Stimulated activated CD8-positive, alpha-beta memory T cell treated with anti-CD3 and anti-CD28 coated beads, Interleukin-15, amount 100 ng/mL, for 4 hours (primary cell): ENCODE measurements around the gene CCDC154.

ENCODE experiments used
- DNase-seq, 2 donors: peaks; one replicate each; pipeline ENCODE4 v3.0.0-alpha.2; 2020; ENCODE audit warnings: low read depth in 2 of 2

The CCDC154 gene

GRCh38 chr16:1420111-1420539 lies 24.2 kb downstream of the CCDC154 start:
- no peak for DNase-seq

DNA sequence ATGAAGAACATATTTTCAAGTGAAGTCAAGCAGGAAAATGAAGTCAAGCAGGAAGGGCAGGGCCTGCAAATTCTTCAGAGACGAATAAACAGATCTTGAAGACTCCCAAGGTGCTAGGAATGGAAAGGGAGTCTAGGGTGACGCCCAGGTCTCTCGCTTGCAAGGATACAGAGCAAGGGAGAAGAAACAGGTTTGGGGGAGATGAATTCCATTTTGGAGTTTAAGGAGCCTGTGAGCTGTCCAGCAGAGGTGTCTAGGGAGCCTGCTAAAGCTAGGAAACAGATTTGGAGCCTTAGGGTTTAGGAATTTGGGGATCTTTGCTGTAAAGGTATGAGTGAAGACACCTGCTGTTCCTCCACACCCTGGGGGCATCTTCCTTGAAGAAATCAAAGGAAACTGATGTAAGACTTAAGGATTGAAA lies 27.8 kb downstream of the CCDC154 start:
- DNase-seq, result no peak

- DNase-seq, result peak; percentile 57 to 59
Observed at GRCh38 chr16:1414532-1415260, 29.7 kb downstream of the CCDC154 start, which contains the start of gene UNKL. UNKL (minus strand) TSS chr16:1414704; CDS start chr16:1414691, 13 bp downstream.

- DNase-seq, result peak in 1 of 2 donors; percentile 28
Observed at GRCh38 chr16:1413684-1414531, 30.4 kb downstream of the CCDC154 start.

GRCh38 chr16:1412847-1413246 lies 31.5 kb downstream of the CCDC154 start:
- DNase-seq, result no peak

DNA sequence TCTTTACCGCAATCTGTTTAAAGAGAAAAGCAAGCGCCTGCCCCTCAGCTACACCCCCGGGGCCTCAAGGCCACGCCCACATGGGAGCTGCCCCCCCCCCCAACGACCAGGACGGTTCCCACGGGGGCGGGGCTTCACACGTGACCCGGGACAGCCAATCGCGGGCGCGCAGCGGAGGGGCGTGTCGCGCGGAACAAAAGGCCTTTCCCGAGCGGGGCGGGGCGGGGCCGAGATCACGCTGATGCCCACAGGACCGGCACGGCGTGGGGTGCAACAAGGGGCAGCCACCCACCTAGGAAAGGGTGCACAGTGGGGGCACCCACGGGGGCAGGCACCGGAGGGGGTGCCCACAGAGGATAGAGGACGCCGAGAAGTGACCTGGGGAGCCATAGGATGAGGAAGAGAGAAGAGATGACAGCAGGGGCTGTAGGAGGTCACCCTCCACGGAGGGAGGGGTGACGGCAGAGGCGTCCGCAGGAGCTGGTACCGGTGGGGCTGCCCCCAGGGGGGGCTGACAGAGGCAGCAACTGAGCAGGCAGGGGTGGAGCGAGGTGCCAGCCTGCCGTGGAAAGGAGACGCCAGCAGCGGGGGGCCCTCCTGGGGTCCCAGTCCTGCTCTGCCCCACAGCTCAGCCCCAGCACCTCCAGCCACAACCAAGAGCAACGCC lies 36.1 kb downstream of the CCDC154 start:
- peak; percentile 89 to 92 for DNase-seq

DNA sequence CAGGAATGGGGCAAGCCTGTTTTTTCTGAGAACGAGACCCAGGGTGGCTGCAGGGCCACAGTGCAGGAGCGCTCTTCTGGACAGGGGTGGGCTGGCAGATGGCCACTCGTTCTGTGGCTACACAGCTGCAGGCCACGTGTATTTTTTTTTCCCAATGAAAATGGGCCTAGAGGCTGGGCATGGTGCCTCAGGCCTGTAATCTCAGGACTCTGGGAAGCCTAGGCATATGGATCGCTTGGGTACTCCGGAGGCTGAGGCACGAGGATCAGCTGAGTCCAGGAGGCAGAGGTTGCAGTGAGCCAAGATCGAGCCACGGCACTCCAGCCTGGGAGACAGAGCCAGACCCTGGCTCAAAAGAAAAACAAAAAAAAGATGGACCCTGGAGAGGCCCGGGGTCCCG lies 36.6 kb downstream of the CCDC154 start:
- DNase-seq, result no peak

- DNase-seq, result no peak
Observed at GRCh38 chr16:1403733-1404132, 40.6 kb downstream of the CCDC154 start.

GRCh38 chr16:1403036-1403435 lies 41.3 kb downstream of the CCDC154 start:
- no peak for DNase-seq

DNA sequence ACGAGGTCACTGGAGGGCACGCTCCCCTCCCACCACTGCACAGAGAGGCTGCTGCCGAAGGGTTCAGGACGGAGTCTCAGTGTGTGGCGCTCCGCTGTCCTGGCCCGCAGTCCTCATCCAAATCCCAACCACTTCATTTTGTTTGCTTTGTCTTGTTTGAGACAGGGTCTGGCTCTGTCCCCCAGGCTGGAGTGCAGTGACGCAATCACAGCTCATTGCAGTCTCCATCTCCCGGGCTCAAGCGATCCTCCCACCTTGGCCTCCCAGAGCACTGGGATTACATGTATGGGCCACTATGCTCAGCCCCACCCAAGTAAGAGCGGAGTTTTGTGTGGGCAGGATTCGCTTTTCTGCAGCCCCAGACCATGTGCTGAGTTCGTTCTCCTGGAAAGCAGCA lies 42.6 kb downstream of the CCDC154 start:
- no peak for DNase-seq

DNA sequence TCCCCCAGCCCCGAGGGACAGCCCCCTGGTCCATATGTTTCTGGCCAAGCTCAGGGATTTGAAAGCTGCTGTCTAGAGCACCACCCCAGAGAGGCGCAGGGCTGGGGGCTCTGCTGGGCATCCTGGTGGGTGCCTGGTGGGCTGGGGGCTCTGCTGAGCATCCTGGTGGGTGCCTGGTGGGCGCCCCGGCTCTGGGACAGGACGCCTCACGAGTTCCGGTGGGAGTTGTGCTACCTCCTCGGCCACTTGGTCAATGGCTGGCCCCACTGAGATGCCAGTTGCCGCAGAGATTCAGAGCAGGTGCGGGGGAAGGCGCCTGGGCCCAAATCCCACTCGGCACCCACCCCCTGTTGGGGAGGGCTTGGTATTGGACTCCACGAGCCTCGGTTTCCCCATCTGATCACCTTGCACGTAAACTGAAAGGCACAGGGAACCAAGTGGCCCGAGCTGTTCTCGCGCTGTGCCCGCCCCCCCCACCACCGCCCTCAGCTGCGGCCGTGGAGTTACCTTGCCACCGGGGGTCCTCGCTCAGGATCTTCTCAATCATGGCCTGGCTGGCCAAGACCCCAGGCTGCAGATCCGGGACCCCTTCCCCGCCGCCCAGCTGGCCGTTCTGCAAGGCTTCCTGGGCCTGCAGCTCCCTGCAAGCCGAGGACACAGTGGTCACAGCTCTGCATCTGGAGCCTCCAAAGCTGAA lies 43.1 kb downstream of the CCDC154 start:
- no peak for DNase-seq

DNA sequence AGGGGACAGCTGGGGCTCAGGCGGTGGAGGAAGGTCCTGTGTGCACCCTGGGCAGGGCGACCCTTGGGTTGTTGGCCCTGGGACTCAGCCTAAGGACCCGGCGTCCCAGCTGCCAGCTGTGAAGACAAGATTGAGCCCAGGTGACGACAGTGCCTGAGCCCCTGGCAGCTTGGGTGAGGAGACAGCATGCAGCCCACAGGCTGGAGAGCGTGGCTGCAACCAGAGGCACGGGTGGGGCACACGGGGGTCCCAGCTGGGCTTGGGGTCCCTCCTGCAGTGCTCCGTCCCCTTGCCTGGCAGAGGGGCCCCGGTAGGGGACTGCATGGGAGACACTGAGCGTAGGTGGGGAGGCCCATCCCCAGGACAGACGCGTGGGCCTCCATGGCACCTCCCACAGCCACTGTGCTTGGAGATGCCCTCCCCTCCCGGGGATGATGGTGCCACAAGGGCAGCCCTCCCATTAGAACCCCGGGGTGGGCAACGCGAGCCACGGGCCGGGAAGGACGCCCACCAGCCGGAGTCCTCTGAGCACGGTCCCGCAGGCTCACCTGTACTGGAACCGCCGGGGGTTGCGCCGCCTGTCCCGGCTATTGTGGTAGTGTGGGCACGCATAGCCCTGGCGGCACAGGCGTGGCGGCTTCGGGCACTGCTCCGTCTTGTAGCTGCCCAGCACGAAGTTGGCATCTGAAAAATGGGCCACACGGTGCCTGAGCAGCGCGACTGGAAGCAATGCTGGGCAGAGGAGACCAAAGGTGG lies 45.4 kb downstream of the CCDC154 start:
- DNase-seq, result no peak

- DNase-seq, result no peak
Observed at GRCh38 chr16:1398351-1398750, 46.0 kb downstream of the CCDC154 start.

DNA sequence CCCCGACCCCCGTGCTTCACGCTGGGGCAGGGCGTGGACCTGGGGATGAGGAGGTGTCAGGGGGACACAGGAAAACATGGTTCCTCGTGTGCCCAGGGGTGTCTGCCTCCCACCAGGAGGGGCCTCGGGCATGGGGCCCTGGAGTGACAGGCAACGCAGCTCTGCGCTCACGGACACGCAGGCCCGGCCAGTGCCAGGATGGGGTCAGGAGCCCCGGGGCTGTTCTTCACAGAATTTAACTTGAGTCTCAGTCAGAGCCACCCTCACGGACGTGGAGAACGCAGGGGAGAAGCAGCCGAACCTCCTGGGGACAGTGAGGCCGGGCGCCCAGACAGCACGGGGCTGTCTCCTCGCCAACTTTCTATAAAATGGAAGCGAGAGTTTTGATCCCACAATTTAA lies 46.6 kb downstream of the CCDC154 start:
- DNase-seq, result no peak

GRCh38 chr16:1395444-1396031 lies 48.8 kb downstream of the CCDC154 start:
- DNase-seq, result no peak

DNA sequence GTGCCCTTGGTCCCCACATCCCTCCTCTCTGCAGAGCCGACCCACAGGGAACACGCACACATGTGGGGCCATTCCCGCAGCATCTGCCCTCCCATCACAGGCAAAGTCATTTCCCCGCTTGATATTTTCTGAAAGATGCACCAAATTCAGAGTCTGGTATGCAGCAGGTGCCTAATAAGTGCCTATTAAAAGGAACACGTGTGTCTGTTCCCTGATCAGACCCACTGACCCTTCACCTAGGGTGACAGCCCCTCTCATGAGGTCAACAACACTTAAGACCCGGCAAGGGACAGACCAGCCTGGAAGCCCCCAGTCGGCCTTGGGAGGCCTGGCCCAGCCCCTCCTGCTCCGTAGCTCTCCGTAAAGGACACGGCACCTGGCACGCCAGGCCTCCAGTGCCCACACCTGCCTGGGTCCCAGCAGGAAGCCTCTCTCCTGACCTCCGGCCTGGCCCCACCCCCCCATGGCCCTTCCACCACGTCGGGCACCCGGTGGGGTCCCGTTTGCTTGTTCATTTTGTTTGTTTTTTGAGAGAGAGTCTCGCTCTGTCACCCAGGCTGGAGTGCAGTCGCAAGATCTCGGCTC lies 49.9 kb downstream of the CCDC154 start:
- DNase-seq, result no peak

DNA sequence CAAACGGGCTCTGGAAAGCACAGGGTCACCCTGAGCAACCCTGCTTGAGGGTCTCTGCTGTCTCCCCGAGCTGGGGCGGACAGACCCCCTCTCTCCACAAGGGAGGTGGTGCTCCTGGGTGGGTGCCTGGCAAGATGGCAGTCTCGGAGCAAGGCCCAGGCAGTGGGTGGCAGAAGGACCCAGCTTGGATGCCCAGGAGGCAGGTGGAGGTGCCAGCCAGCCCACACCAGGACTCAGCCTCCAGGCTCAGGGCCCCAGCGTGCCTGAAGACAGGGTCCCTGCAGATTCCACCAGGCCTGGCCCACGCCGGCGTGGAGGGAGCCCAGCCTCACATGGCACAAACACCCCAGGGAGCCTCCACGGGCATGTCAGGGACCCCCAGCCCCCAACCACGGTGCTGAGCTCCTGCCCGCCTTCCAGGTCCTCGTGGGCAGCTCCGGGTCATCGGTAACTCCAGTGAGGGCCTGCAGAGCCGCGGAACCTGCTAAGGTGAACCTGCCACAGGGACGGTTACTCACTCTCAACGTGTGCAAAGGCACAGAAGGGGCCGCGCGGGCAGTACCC lies 50.7 kb downstream of the CCDC154 start:
- no peak for DNase-seq

DNA sequence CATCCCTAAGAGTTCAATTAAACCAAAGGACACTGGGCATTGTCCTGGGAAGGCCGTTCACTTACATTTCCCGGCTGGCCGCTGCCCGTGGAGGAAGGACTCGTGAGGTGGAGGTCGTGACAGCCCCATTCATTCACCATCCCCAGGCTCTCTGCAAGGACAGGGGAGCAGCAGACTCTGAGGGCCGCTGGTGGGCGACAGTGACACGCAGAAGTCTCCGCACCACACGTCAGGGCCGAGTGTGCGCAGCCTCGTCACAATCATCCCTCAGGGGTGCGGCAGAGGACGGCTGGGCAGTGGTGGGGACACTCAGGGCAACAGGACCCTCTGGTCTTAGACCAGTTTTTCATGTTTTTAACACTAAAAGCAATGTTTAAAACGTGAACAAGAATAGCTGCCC lies 51.5 kb downstream of the CCDC154 start:
- DNase-seq, result no peak

DNA sequence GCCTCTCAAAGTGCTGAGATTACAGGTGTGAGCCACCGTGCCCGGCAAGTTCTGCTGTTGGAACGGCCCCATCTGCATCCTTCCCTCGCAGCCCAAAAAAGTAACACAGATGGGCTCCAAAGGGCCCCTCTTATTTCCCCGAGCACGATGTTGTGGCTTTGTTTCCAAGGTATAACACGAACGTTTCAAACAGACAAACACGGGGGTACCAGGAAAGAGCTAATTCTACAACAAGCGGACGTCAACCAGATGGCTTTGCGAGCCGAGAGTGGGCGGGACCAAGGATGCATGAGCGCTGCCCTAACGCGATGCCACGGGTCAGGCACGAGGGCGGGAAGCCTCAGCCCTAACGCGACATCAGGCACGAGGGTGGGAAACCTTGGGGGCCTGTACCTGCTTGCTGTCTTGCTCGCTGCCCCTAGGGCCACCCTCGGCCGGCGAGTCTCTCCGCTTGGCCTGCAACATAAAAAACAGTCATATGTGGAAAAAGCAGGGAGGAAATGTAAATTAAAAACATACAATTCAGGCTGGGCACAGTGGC lies 54.0 kb downstream of the CCDC154 start:
- DNase-seq, result no peak

DNA sequence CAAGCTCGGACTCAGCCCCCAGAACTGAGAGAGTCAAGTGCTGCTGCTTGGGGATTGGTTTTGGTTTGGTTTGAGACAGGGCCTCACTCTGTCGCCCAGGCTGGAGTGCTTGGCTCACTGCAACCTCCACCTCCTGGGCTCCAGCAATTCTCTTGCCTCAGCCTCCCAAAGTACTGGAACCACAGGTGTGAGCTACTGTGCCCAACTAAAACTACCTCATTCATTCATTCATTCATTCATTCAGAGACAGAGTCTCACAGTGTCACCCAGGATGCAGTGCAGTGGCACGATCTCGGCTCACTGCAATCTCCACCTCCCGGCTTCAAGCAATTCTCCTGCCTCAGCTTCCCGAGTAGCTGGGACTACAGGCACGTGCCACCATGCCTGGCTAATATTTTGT lies 54.6 kb downstream of the CCDC154 start:
- no peak for DNase-seq
